GF-D8 (cell line): ENCODE measurements around the gene ATP9B.

Source experiments
- DNase-seq: peaks from one replicate; lab custom pipeline; 2025; lab: John Stamatoyannopoulos, UW

ATP9B gene

DNA sequence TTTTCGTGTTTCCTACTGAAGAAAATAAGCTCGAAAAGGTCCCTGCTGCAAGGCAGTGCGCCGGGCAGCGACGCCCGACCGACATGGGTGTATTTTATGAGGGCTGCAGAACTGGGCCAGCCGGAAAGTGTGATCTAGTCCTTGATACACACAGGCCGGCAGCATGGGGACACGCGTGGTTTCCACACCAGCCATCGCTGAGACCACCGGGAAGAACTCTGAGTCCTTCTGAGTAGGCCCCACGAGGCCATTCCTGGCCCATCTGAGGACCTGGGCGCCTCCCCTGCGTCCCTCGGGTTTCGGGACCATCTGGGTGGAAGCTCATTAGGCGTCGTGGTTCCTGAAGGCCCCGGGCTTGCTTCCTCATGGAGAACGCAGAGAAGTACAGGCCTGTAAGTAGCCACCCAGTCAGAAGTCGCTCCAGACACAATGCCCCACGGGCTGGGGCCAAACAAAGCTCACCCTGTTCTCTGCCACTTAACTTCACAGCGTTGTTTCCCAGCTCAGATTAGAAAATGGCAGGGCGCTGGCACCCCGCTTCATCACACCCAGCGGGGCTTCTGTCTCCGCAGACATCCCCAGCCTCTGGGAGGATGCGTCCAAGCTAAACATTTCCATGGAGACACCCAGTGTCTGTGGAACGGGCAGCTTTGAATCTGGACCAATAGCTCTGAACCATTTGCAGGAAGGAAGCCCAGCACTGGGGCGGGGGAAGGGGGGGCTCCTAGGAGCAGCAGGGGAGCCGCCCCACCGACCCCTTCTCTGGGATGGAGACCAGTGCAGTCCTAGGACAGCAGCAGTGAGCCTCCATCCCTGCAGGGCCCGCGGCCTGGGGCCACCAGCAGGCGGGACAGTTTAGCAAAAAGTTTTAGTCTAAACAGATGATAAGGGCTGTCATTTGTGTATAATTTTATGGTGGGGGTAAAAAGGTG, 328.9 kb downstream of the ATP9B start:
- DNase-seq: no peak

DNA sequence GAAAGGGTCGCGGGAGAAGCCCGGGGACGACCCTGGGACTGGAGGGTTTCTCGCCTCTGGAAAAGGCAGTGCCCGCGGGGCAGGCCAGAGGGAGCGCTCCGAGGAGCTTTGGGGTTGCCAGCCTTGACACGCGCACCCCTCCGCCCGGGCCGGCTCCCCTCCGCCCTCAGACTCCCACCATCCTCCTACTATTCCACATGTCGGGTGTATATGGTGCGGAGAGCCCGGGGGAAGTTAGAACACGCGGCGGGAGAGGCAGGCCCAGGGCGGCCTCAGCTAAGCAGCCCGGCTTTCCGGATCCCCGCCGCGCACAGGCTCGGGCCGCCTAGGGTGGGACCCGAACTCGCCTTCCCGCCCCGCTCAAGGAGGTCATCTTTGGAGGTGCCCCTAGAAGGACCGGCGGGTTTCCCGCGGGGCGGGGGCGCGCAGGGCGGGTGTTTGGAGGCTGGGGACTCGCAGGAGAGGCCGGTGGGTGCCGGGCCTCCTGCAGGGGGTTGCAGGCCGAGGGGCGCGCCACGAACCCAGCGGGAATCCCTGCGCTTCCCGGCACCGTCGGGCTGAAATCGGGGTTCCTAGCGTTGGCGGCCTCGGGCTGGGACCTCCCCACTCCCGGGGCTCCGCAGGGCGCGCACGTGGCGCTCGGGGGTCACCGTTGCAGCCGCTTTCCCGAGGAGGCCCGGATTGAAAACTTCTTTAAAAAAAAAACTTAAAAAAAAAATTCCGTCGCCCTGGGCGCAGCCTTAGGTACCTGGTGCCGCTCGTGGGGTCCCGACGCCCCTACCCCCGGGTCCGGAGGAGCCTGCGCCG, 330.3 kb downstream of the ATP9B start:
- no peak for DNase-seq

DNA sequence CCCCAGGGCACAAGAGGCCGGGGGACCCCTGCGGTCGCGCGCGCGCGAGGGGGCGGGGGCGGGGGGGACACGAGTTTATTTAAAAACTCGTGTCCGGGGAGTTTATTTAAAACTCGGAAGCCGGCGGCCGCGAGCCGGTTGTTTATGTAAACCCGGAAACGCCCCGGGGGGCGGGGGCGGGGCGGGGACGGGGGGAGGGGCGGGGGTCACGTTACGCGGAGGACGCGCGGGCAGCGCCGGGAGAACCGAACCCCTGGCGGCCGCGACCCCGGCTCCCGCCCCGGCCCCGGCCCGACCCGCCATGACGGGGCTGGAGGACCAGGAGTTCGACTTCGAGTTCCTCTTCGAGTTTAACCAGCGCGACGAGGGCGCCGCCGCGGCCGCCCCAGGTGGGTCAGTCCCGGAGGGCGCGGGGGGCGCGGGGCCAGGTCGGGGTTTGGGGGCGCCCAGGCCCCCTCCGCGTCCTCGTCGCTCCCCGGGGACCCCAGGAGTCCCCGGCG, 330.9 kb downstream of the ATP9B start:
- DNase-seq: peak; percentile 50

DNA sequence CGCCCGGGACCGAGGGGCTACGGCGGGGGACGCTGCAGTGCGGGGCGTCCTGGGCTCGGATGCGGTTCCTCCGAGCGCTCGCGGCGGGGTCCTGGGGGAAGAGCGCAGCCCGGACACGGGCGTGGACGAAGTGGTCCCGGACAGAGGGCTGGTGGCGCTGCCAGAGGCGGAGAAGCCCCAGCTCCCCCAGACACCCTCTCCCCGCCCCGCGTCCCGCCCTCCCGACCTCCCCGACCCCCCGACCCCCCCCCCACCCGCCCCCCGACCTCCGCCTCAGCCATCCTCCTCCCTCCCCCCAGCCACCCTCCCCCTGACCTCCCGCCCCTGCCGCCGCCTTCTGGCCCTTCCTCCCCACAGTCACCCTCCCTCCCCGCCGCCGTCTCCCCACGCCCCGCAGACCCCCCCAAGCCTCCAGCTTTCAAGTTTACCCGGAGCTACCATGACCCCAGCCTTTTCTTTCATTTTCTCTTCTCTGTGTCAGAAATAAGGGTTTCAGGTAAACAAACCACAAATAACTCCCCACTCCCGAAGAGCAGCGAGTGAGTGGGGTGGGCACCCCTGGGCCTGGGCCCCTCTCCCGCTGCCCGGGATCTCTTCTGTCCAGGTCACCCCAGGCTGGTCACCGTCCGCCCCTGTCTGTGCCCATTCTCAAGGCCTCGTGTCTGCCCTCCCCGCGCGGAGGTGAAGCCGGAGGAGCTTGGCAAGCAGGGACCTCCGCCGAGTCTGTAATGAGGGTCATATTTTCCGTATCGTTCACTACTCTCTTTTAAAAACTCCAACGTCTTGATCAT, 331.6 kb downstream of the ATP9B start:
- no peak for DNase-seq

DNA sequence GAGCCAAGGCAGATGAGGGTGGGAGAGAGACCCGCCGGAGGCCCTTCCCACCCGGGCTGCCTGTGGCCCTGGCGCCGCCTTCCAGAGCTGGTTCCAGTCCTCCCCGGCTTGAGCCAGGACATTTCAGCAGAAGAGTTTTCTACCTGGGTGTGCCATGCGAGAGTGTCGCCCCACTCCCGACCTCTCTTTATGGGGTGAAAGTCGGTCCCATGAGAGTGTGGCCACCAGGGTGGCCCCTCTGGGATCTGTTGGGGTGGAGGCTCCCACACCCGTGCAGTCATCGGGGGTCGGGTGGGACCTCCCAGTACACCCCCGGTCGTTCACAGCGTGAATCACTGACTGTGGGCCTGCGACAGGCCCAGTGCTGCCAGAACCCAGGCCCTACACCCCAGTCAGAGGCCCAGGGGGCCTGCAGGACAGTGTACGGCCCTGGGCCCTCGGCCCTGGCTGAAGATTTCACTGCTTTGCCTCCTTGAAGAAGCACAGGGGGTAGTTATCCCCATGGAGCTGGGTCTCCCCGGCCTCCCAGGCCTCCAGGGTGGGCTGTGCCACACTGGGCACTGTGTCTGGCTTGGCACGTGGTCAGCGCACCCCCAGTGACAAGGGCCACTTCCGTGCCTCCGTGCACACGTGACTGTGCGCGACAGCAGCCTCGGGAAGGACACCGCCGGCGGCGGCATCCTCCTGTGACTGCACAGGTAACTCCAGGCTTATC, 332.5 kb downstream of the ATP9B start:
- DNase-seq: no peak

DNA sequence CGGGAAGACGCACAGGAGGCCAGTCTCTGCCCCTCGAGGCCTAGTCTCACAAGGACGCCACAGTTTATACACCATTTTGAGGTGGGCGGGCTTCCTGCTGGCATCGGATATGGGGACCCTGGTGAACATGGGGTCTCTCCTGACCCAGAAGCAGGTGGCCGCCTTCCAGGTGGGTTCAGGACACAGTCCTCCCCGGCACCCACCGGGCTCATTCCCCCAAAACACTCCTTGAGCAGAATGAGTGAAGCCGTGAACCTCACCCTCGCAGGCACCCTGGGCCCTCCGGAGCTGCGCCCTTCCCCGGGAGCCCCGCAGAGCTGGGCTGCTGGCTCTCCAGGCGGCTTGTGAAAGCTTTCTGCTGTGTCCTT, 333.0 kb downstream of the ATP9B start:
- DNase-seq: no peak

DNA sequence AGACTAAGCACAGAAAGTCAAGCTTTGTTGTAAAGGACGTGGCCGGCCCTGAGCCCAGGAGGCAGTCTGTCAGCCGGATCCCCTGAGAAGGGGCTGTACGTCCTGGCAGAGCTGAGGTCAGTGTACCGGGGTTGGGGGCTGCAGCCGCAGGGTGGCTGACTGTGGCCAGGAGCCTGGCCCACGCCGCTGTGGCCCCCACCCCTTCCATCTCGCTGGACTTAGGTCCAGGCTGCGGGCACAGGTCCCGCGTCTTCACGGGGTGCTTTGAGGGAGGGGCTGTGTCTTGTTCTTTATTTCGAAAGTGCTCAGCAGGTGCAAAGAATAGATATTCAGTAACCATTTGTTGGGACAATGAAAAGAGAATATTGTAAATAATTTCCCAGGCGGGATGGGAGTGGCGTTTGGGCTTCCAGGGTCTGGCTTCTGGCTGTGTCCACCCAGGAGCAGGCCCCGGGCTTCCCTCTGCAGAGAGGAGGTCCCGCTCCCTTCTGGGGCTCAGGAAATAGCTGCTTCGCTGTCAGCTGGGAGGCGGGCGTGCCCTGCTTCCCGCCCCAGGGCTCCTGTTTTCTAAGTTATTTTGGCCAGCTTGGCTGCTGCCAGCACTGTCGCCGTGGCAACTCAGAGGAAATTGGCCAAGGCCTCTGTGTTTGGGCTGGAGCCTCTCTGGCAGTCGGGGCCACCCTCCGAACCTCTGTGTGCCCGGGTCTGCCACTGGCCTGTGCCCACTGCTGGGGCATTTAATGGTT, 334.0 kb downstream of the ATP9B start:
- DNase-seq: peak; percentile 86

DNA sequence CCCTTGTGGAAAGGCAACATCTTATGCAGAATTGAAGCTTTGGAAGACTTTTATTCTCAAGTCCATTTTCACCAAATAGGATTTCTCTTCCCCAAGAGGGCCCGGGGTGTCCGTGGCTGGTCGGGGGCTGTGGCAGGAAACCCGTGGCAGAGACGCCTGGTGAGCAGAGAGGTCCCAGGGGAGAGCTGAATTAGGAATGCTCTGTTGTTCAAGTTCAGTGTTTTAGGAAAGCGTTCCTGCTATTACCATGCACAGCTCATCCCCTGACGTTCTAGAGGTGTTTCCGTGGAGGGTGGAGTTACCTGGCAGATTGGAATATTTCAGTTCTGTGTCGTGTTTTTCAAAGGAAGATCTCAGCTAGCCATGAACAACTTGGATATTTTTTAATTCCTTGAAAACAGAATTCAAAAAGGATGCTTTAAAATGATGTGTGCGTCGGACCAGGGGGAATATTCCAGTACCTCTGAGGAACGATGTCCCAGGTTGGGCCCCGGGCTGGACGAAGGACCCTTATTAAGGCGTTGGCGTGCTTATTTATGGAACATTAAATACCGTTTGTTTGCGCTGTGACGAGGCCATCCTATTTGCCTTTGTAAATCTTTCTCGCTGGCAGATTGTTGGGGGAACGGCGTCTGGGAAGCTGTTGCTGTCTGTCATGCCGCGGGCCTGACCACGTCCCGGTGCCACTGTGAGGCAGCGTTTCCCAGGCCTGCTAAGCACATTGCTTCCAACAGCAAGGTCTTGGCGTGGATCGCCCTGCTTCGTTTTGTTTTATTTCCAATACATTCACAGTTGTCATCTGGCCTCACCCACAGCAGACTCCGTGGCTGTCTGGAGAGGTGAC, 334.8 kb downstream of the ATP9B start:
- DNase-seq: peak; percentile 42

DNA sequence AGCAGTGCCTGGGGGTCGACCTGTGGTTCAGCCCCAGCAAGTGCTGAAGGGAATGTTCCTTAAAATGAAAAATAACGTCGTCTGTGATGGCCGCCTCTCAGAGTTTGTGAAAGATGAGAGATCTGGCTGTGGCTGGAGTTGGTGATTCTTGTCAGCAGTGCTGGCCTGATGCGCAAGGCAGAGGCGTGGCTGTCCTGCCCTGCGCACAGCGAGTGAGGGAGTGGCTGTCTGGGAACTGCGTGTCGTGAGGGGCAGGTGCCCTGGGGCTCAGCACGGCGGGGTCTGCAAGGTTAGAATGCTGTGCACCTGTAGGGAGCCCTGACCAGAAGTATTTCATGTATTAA, 335.3 kb downstream of the ATP9B start:
- DNase-seq: no peak

DNA sequence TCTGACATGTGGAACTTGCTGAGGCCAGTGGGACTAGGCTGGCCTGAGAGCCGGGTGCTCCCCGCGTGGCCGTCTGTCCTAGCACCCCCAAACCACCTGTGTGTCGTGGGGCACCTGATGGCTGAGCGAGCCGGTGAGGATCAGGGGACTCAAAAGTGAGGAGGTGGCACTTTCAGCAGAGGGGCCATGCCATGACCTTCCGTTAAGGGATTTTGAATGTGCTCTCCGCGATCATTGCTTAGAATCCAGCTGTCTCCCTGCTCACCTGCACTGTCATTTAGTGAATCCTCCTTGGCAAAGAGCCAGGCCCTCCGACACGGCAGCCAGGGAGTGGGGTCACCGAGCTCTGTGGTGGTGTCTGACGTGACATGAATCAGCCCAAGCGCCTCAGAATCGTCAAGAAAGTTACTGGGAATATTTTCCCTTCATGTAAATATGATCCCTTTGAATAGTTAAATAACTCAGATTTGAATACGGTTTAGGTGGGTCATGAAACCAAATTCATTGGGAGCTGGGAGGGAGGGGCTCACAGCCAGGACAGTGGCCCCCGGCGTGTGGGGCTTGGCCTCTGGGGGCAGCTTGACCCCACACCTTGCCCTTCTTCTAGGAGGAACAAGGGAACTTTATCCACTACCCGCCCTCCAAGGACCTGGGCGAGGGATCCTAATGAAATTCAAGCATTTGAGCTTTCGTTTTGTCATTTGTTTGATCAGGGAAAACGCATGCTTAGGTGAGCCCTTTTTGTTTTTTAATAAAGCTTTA, 336.0 kb downstream of the ATP9B start:
- DNase-seq: no peak

DNA sequence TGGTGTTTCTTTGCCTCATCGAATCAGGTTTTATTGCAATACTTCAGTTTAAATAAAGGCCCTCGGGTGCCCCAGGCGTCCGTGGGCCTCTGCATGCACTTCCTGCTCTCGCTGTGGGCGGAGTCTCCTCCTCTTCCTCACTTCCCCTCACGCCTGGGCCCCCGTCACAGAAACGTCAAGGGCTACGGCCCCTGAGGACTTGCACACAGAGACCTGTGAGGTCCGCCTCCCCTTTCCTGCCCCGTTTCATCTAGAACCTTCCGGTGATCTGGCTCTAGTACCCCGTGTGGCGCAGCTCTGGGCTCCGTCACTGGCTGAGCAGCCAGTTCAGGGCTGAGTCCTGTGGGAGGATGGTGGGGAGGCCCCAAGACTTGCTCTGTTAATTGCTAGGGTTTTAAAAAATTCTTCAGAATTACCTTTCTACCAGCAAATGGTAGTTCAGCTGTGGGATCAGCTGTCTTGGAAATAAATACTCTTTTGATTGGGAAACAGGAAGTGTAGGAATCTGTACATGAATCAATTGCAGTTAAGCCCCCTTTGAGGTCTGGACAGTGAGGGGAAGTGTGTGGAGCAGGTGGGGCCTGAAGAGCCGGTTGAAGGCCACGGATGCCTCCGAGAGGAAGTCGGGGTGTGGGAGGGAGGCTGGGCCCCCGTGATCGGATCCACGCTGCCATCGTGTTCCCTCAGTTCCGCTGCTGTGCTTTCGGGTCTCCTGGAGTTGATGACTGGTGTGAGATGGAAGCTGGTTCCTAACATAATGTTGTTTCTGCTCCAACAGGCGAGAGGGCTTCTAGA, 336.8 kb downstream of the ATP9B start:
- DNase-seq: peak; percentile 85

DNA sequence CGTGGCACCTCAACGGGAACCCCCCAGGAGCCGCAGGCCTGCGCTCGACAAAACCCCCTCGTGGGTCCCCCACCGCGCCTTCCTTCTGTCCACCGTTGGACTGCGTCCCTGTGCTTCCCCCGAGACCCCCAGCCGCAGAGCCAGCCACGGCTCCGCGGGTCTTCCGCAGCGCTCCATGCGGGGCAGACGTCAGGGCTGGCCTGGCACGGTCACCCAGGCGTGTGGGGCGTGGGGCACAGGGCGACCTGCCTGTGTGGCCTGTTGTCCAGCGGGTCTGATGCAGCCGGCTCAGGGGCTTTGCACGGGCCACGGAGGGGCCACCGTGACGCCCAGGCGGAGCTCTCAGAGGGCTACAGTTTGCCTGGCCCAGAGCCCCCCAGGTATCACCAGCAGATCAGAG, 337.5 kb downstream of the ATP9B start:
- DNase-seq: no peak

DNA sequence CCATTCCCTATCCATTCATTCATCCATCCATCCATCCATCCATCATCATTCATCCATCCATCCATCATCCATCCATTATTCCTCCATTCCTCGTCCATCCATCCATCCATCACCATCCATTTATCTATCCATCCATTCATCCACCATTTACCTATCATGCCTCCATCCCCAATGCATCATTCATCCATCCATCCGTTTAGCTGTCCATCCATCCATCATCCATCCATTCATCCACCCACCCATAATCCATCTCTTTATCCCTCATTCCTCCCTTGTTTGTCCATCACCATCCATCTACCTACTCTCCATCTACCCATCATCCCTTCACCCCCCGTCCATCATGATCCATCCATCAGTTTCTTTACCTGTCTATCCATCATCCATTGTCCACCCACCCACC, 340.1 kb downstream of the ATP9B start:
- no peak for DNase-seq

DNA sequence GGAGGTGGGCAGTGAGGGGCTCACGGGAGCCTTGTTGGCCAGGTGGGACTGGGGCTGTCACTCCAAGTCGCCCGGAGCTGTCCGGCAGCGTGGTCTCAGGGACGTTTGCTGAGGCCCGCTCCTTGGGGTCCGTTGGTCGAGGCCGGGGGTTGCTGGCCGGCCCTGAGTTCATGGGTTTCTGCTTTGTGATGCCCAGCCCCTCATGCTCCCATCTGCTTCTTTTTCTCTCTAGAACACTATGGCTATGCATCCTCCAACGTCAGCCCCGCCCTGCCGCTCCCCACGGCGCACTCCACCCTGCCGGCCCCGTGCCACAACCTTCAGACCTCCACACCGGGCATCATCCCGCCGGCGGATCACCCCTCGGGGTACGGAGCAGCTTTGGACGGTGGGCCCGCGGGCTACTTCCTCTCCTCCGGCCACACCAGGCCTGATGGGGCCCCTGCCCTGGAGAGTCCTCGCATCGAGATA, 341.0 kb downstream of the ATP9B start:
- no peak for DNase-seq

DNA sequence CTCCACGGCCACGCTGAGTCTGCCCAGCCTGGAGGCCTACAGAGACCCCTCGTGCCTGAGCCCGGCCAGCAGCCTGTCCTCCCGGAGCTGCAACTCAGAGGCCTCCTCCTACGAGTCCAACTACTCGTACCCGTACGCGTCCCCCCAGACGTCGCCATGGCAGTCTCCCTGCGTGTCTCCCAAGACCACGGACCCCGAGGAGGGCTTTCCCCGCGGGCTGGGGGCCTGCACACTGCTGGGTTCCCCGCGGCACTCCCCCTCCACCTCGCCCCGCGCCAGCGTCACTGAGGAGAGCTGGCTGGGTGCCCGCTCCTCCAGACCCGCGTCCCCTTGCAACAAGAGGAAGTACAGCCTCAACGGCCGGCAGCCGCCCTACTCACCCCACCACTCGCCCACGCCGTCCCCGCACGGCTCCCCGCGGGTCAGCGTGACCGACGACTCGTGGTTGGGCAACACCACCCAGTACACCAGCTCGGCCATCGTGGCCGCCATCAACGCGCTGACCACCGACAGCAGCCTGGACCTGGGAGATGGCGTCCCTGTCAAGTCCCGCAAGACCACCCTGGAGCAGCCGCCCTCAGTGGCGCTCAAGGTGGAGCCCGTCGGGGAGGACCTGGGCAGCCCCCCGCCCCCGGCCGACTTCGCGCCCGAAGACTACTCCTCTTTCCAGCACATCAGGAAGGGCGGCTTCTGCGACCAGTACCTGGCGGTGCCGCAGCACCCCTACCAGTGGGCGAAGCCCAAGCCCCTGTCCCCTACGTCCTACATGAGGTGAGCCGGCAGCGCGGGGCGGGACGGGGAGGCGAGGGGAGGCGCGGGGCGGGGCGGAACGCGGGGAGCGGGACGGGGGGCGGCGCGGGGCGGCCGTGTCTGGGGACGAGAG, 341.8 kb downstream of the ATP9B start:
- no peak for DNase-seq

DNA sequence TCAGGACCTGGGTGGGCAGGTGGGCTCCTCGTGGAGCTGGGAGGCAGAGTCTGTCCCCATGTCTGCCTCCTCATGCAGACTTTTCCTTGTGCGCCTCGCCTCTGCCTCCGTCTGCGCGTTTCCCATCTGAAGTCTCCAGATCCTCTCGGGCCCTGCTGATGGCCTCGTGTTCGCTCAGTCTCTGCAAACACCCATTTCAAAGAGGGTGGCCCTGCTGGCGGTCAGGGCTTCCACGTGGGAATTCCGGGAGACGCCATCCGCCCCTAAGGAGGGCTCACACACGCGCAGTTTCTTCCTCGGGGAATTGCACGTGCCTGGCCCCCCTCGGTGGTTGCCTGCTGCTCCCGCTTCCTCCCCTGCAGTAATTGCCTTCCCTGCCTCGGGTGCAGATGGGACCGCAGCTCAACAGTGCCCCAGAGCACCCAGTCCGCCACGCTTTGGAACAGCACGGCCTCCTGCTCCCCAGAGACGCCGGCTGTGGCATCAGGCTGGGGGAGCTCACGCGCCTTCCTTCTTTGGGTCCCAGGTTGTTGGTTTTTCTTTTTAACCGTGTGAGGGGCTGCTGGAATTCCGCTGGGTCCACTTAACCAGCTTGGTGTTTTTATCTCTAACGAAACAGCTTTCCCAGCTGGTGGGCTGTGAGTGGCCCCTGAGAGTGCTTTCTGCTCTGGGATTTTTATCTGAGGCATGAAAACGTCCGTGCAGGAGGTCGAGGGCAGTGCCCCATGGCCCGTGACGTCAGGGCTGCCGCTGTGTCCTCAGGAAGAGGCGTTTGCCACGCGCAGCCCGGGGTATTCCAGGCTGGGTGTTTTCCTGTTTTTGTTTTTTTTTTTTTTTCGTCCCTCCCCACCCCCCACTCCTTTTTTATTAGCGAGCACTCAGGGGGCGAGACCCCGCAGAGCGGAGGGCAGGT, 342.7 kb downstream of the ATP9B start:
- DNase-seq: no peak
